ENCODE results near the gene SCO2. TPM values are rescaled to one million over a fixed set of nuclear protein-coding genes. Genes with fewer than 3 reads are reported as not detected.

SCO2 gene
- total and polyA plus RNA-seq, 2 of the 13 experiments (the other 11 are each of a cell fraction or from before 2014, with no cell fraction given) = 0.32 to 3.7 TPM

DNA sequence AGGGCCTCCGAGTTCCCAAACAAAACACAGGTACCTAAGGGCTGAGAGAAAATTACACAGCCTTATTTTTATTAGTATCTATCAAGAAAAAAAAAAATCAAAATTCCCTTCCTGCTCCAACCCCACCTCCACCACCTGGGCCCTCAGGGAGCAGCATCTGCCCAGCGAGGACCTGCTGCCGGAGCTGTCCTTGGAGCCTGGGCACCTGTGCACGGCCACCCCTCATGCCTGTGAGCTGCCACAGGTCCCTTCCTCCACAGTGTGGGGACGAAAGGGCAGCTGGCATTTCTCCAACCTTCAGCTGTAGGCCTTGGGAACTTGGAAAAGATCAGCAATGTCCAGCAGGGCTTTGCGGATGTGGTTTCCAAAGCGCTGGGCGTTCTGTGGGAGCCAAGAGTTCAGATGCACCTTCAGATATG lies 43.7 kb upstream of the SCO2 start (continued):
- peak; percentile 67 for TF ChIP-seq ASH2L (IDR thresholded peaks at IDR 0.05; ENCODE audit: insufficient read length, low read depth, low read length)
- 0 out of 2 replicates have a peak, but pooled peaks have one; percentile 30 for TF ChIP-seq KMT2B (CRISPR knock-in tag; IDR thresholded peaks at IDR 0.05)
- TF ChIP-seq, protein P1, sequence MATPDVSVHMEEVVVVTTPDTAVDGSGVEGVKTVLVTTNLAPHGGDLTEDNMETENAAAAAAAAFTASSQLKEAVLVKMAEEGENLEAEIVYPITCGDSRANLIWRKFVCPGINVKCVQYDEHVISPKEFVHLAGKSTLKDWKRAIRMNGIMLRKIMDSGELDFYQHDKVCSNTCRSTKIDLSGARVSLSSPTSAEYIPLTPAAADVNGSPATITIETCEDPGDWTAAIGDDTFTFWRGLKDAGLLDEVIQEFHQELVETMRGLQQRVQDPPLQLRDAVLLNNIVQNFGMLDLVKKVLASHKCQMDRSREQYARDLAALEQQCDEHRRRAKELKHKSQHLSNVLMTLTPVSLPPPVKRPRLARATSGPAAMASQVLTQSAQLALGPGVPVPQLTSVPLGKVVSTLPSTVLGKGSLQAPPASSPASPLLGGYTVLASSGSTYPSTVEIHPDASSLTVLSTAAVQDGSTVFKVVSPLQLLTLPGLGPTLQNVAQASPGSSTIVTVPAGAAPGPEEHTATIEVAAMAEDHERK (CRISPR knock-in tag; IDR thresholded peaks at IDR 0.05; ENCODE audit: low read depth) = no peak
- peak; percentile 41; the same call in 1 of the 2 replicates for TF ChIP-seq GABPB1 (CRISPR knock-in tag; IDR thresholded peaks at IDR 0.05)
- no peak for TF ChIP-seq SOX6 (IDR thresholded peaks at IDR 0.05)
- peak; percentile 51 for TF ChIP-seq SOX6 (CRISPR knock-in tag; IDR thresholded peaks at IDR 0.05)
- 0 out of 2 replicates have a peak, but pooled peaks have one; percentile 32 for TF ChIP-seq KAT7 (CRISPR knock-in tag; IDR thresholded peaks at IDR 0.05; ENCODE audit: borderline replicate concordance)
- TF ChIP-seq, protein P2, sequence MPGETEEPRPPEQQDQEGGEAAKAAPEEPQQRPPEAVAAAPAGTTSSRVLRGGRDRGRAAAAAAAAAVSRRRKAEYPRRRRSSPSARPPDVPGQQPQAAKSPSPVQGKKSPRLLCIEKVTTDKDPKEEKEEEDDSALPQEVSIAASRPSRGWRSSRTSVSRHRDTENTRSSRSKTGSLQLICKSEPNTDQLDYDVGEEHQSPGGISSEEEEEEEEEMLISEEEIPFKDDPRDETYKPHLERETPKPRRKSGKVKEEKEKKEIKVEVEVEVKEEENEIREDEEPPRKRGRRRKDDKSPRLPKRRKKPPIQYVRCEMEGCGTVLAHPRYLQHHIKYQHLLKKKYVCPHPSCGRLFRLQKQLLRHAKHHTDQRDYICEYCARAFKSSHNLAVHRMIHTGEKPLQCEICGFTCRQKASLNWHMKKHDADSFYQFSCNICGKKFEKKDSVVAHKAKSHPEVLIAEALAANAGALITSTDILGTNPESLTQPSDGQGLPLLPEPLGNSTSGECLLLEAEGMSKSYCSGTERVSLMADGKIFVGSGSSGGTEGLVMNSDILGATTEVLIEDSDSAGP (CRISPR knock-in tag; IDR thresholded peaks at IDR 0.05; ENCODE audit: borderline replicate concordance) = peak; percentile 25; the same call in 1 of the 2 replicates
- TF ChIP-seq, protein P3, sequence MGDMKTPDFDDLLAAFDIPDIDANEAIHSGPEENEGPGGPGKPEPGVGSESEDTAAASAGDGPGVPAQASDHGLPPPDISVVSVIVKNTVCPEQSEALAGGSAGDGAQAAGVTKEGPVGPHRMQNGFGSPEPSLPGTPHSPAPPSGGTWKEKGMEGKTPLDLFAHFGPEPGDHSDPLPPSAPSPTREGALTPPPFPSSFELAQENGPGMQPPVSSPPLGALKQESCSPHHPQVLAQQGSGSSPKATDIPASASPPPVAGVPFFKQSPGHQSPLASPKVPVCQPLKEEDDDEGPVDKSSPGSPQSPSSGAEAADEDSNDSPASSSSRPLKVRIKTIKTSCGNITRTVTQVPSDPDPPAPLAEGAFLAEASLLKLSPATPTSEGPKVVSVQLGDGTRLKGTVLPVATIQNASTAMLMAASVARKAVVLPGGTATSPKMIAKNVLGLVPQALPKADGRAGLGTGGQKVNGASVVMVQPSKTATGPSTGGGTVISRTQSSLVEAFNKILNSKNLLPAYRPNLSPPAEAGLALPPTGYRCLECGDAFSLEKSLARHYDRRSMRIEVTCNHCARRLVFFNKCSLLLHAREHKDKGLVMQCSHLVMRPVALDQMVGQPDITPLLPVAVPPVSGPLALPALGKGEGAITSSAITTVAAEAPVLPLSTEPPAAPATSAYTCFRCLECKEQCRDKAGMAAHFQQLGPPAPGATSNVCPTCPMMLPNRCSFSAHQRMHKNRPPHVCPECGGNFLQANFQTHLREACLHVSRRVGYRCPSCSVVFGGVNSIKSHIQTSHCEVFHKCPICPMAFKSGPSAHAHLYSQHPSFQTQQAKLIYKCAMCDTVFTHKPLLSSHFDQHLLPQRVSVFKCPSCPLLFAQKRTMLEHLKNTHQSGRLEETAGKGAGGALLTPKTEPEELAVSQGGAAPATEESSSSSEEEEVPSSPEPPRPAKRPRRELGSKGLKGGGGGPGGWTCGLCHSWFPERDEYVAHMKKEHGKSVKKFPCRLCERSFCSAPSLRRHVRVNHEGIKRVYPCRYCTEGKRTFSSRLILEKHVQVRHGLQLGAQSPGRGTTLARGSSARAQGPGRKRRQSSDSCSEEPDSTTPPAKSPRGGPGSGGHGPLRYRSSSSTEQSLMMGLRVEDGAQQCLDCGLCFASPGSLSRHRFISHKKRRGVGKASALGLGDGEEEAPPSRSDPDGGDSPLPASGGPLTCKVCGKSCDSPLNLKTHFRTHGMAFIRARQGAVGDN (CRISPR knock-in tag; IDR thresholded peaks at IDR 0.05) = peak; percentile 86
- no peak for TF ChIP-seq CHCHD3 (CRISPR knock-in tag; IDR thresholded peaks at IDR 0.05)
- TF ChIP-seq, protein P4, sequence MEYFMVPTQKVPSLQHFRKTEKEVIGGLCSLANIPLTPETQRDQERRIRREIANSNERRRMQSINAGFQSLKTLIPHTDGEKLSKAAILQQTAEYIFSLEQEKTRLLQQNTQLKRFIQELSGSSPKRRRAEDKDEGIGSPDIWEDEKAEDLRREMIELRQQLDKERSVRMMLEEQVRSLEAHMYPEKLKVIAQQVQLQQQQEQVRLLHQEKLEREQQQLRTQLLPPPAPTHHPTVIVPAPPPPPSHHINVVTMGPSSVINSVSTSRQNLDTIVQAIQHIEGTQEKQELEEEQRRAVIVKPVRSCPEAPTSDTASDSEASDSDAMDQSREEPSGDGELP (IDR thresholded peaks at IDR 0.05; ENCODE audit: borderline replicate concordance, low read depth) = peak; percentile 82; the same call in 1 of the 2 replicates
- no peak for TF ChIP-seq ZNF207 (IDR thresholded peaks at IDR 0.05; ENCODE audit: borderline replicate concordance)
- peak; percentile 55; the same call in 1 of the 2 replicates for TF ChIP-seq ZNF746 (CRISPR knock-in tag; IDR thresholded peaks at IDR 0.05)
- peak; percentile 7; the same call in 1 of the 2 replicates for TF ChIP-seq SOX5 (CRISPR knock-in tag; IDR thresholded peaks at IDR 0.05; ENCODE audit: borderline replicate concordance)
- peak; percentile 50; the same call in 1 of the 2 replicates for TF ChIP-seq MEF2D (CRISPR knock-in tag; IDR thresholded peaks at IDR 0.05)
- 0 out of 2 replicates have a peak, but pooled peaks have one; percentile 42 for TF ChIP-seq MEIS1 (CRISPR knock-in tag; IDR thresholded peaks at IDR 0.05; ENCODE audit: borderline replicate concordance)
- TF ChIP-seq MEIS2 (CRISPR knock-in tag; IDR thresholded peaks at IDR 0.05) = 0 out of 2 replicates have a peak, but pooled peaks have one; percentile 15
- TF ChIP-seq ZNF326 (CRISPR knock-in tag; IDR thresholded peaks at IDR 0.05; ENCODE audit: borderline replicate concordance) = no peak
- TF ChIP-seq CHD4 (IDR thresholded peaks at IDR 0.05; ENCODE audit: borderline replicate concordance, low read length) = 0 out of 2 replicates have a peak, but pooled peaks have one; percentile 53
- TF ChIP-seq ERF (CRISPR knock-in tag; IDR thresholded peaks at IDR 0.05) = 0 out of 2 replicates have a peak, but pooled peaks have one; percentile 30
- TF ChIP-seq NR2C2 (CRISPR knock-in tag; IDR thresholded peaks at IDR 0.05; ENCODE audit: borderline replicate concordance) = 0 out of 2 replicates have a peak, but pooled peaks have one; percentile 24
- TF ChIP-seq, protein P5, sequence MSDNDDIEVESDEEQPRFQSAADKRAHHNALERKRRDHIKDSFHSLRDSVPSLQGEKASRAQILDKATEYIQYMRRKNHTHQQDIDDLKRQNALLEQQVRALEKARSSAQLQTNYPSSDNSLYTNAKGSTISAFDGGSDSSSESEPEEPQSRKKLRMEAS (IDR thresholded peaks at IDR 0.05) = peak; percentile 32; the same call in 1 of the 2 replicates
- no peak for TF ChIP-seq ZNF672 (CRISPR knock-in tag; IDR thresholded peaks at IDR 0.05)

Data from HepG2 (cell line).